HL-60 (cell line): ENCODE results near the gene PPP1R37.
A peak's percentile ranks its signal among the peaks of the same experiment; 100 is the strongest.

Experiments
- DNase-seq, 2 experiments: peaks; one replicate each; pipeline ENCODE4 v3.0.0-alpha.2; 2010 to 2020; ENCODE audit warnings: low read depth in 1 of 2, low spot score in 1 of 2
- H3K27ac ChIP-seq: fragments of 250-450 bp; sonication (Bioruptor Pico); replicated peaks from 2 replicates; pipeline ENCODE4 v1.5.1; 2020; ENCODE audit warnings: mild to moderate bottlenecking, moderate library complexity
- H3K27me3 ChIP-seq: fragments of 250-450 bp; sonication (Bioruptor Pico); 2 replicates; pipeline ENCODE4 v1.5.1; 2021; ENCODE audit warnings: mild to moderate bottlenecking, moderate library complexity; ENCODE audit not compliant: insufficient read depth, poor library complexity, severe bottlenecking
- H3K4me3 ChIP-seq: replicated peaks from 2 replicates; pipeline ENCODE4 v1.5.1; 2011; ENCODE audit warnings: mild to moderate bottlenecking, control low read depth, low read length; ENCODE audit not compliant: insufficient read depth
- GABPA ChIP-seq: IDR thresholded peaks from 2 replicates; pipeline ENCODE4 v1.6.1; 2012; ENCODE audit warnings: low read depth
- POLR2AphosphoS5 ChIP-seq: IDR thresholded peaks from 2 replicates; pipeline ENCODE4 v1.6.1; 2012; ENCODE audit warnings: low read depth
- SPI1 ChIP-seq: IDR thresholded peaks from 2 replicates; pipeline ENCODE4 v1.6.1; 2012; ENCODE audit warnings: low read depth, mild to moderate bottlenecking, borderline replicate concordance
- TF ChIP-seq, protein P1 (sequence below): IDR thresholded peaks from one replicate; pipeline ENCODE4 v1.5.1; 2011; ENCODE audit warnings: low read length, control low read depth, inconsistent platforms; ENCODE audit not compliant: insufficient read depth
- TF ChIP-seq, protein P2 (sequence below): IDR thresholded peaks from 2 replicates; pipeline ENCODE4 v1.6.1; 2012; ENCODE audit warnings: low read depth; ENCODE audit not compliant: insufficient replicate concordance

Gene PPP1R37

DNA sequence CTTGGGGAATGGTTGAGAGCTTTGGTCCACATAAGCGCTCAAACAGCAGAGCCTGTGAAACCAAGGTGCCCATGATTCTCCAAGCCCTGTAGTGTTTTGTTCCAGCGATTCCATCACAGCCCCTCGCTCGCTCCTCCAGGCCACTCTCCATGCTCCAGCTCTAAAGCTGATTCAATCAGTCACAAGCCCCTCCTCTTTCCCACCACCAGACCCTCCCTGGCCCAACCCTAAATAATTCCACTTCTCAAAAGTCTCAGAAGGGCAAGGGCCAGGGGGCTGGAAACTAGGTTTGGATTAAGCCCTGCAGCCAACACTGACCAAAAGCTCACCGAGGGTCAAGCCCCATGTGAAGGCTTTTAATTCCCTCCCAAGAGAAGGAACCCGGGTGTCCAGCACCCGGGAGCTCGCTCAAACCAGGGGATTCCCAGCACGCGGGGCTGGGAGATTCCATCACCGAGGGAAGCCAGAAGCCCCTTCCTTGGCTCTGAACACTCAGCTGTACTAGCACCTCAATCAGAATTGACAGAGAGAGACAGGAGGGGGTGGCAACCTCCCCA lies 18.2 kb upstream of the PPP1R37 start:
- Histone ChIP-seq H3K4me3 (peak overlapping the region; percentile 76), H3K27ac (peak overlapping the region; percentile 37), H3K27me3 (no peaks in the 10 kb centered on the region)
- TF ChIP-seq GABPA (no peak), POLR2AphosphoS5 (no peak), SPI1 (no peak)
- TF ChIP-seq, protein P1, sequence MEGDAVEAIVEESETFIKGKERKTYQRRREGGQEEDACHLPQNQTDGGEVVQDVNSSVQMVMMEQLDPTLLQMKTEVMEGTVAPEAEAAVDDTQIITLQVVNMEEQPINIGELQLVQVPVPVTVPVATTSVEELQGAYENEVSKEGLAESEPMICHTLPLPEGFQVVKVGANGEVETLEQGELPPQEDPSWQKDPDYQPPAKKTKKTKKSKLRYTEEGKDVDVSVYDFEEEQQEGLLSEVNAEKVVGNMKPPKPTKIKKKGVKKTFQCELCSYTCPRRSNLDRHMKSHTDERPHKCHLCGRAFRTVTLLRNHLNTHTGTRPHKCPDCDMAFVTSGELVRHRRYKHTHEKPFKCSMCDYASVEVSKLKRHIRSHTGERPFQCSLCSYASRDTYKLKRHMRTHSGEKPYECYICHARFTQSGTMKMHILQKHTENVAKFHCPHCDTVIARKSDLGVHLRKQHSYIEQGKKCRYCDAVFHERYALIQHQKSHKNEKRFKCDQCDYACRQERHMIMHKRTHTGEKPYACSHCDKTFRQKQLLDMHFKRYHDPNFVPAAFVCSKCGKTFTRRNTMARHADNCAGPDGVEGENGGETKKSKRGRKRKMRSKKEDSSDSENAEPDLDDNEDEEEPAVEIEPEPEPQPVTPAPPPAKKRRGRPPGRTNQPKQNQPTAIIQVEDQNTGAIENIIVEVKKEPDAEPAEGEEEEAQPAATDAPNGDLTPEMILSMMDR, result no peak
- TF ChIP-seq, protein P2, sequence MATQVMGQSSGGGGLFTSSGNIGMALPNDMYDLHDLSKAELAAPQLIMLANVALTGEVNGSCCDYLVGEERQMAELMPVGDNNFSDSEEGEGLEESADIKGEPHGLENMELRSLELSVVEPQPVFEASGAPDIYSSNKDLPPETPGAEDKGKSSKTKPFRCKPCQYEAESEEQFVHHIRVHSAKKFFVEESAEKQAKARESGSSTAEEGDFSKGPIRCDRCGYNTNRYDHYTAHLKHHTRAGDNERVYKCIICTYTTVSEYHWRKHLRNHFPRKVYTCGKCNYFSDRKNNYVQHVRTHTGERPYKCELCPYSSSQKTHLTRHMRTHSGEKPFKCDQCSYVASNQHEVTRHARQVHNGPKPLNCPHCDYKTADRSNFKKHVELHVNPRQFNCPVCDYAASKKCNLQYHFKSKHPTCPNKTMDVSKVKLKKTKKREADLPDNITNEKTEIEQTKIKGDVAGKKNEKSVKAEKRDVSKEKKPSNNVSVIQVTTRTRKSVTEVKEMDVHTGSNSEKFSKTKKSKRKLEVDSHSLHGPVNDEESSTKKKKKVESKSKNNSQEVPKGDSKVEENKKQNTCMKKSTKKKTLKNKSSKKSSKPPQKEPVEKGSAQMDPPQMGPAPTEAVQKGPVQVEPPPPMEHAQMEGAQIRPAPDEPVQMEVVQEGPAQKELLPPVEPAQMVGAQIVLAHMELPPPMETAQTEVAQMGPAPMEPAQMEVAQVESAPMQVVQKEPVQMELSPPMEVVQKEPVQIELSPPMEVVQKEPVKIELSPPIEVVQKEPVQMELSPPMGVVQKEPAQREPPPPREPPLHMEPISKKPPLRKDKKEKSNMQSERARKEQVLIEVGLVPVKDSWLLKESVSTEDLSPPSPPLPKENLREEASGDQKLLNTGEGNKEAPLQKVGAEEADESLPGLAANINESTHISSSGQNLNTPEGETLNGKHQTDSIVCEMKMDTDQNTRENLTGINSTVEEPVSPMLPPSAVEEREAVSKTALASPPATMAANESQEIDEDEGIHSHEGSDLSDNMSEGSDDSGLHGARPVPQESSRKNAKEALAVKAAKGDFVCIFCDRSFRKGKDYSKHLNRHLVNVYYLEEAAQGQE, result no peak
- no peak for DNase-seq

DNA sequence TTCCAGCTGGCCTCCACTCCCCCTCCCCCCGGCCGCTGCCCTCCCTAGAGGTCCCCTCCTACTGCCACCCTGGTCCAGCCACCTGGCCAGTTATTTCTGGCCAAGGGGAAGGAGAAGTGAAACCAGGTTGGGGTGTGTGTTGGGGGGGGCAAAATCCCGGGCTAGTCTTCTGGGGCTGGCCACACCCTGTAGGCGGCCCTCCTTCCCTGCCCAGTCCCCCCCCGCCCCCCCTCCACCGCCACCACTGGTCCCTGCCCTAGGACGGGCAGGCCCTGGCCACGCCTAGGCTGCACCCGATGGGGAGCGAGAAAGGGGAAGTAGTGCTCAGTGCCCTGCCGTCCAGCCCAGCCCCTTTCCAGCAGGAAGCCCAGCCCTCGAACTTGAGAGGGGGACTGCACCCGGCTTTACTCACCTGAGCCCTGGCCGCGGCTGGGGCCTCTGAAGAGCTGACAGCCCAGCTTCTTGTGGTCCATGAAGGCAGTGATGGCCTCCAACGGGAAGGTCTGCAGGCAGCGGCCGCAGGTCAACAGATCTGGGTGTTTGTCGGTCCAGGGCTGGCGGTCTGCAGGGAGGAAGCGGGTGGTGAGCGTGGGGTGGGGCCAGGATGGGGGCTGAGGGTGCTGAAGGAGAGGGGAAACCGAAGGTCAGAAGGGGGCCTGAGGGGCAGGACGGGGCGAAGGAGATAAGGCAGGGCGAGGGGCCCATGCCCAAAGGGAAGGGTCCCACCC lies 17.5 kb upstream of the PPP1R37 start:
- DNase-seq, result peak; percentile 92 to 95
- Histone ChIP-seq H3K27me3 (no peaks in the 10 kb centered on the region), H3K27ac (peak overlapping the region; percentile 88), H3K4me3 (peak overlapping the region; percentile 76)
- TF ChIP-seq POLR2AphosphoS5 (0 out of 2 replicates have a peak, but pooled peaks have one; percentile 5), GABPA (no peak), SPI1 (peak; percentile 9)

DNA sequence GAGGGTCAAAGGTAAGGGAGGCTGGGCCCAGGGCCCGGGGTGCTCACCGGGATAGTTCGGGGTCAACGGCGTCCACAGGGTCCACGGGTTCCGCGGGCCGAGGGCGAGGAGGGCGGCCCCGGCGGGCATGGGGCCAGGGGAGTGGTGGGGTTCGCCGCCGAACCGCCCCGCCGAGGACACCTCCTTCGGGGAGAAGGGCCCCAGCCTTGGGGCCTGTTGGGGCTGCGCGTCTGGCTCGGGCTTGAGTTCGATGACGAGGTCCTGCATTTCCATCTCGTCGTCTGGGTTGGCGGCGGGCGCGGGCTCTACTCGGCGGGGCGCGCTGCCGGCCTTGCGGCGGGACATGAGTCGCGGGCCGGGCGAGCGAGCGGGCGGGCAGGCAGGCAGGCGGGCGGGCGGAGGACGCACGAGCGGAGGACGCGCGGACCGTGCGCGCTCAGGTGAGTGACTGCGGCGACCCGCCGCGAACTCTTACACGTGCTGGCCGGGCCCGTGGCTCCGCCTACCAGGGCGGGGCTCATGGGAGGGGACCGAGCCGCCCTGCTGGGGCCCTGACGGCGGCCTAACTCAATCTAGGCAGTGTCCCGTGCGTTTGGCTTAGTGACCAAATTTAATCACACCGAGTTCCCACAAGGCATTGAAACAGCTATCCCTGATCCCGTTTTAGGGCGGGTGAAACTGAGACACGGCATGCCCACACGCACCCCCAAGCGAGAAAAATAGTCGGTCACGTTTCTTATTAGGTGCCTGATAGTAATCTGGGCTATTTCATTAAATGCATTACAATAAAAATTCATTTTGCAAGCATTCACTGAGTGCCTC lies 16.7 kb upstream of the PPP1R37 start, which contains the start of gene ZNF296:
Gene ZNF296, minus strand, starts transcription at position 450 of the 822 bp plus-strand sequence. Its CDS starts 105 bp downstream, at position 345.
- H3K27me3 ChIP-seq, result no peaks in the 10 kb centered on the region
- peak; percentile 82 to 85 for DNase-seq
- peak within 1 kb of the TSS; percentile 76 for H3K4me3 ChIP-seq
- H3K27ac ChIP-seq, result peak within 1 kb of the TSS; percentile 88
- TF ChIP-seq, protein P2, result no peak
- no peak for TF ChIP-seq GABPA
- TF ChIP-seq, protein P1, result no peak
- no peak for TF ChIP-seq POLR2AphosphoS5
- no peak for TF ChIP-seq SPI1
